SK-N-SH (cell line): ENCODE data around the gene SLC7A5. TPM values are rescaled to one million over a fixed set of nuclear protein-coding genes. Genes with fewer than 3 reads are reported as not detected.

Experiments
- CTCF ChIA-PET: fragments of 300-600, 350-600 bp; formaldehyde crosslinking; extraction: SDS; loops from one replicate; lab custom pipeline; 2021; lab: Yijun Ruan, JAX
- POLR2A ChIA-PET: fragments of 350-600 bp; sonication (Branson Sonifier 250); formaldehyde crosslinking; extraction: SDS; loops from one replicate; lab custom pipeline; 2020; ENCODE audit warnings: antibody characterized with exemption, inconsistent platforms; lab: Yijun Ruan, JAX
- DNase-seq: peaks from one replicate; pipeline ENCODE4 v3.0.0; 2012
- H2AFZ ChIP-seq: fragments of 200-600 bp; sonication (generic); 2 replicates; pipeline ENCODE4 v1.8.1; 2016; ENCODE audit warnings: antibody characterized with exemption, mild to moderate bottlenecking, low read depth
- H3F3A ChIP-seq: fragments of 200-600 bp; sonication (generic); replicated peaks from 2 replicates; pipeline ENCODE3; 2016; ENCODE audit warnings: antibody characterized with exemption, mild to moderate bottlenecking; ENCODE audit not compliant: insufficient read depth
- H3K27ac ChIP-seq, 2 experiments: fragments of 200-500 bp in 1 of 2; fragments of 200-600 bp in 1 of 2; sonication (Bioruptor generic) in 1 of 2; sonication (generic), shearing (Covaris generic) in 1 of 2; 2 replicates each; pipeline versions ENCODE4 v1.5.1 to v1.6.1; 2014 to 2016; ENCODE audit warnings: low read depth in 2 of 2, inconsistent platforms in 1 of 2, low read length in 1 of 2, mild to moderate bottlenecking in 1 of 2, mixed read lengths in 1 of 2
- H3K27me3 ChIP-seq: fragments of 200-600 bp; sonication (generic), shearing (Covaris generic); 2 replicates; pipeline ENCODE4 v1.6.1; 2016; ENCODE audit warnings: mixed run types; ENCODE audit not compliant: insufficient read depth
- H3K36me3 ChIP-seq, 2 experiments: fragments of 200-500 bp in 1 of 2; fragments of 200-600 bp in 1 of 2; sonication (Bioruptor generic) in 1 of 2; sonication (generic) in 1 of 2; replicated peaks in 1 of 2; 2 replicates each; pipeline versions ENCODE3 to v1.5.1; 2014 to 2016; ENCODE audit warnings: low read length in 1 of 2, mild to moderate bottlenecking in 1 of 2; ENCODE audit not compliant: insufficient read depth in 2 of 2, control insufficient read depth in 1 of 2
- H3K4me1 ChIP-seq, 2 experiments: fragments of 200-500 bp in 1 of 2; fragments of 200-600 bp in 1 of 2; sonication (Bioruptor generic) in 1 of 2; sonication (generic), shearing (Covaris generic) in 1 of 2; 2 replicates each; pipeline versions ENCODE4 v1.5.1 to v1.6.1; 2014 to 2016; ENCODE audit warnings: low read depth in 1 of 2, low read length in 1 of 2, mixed run types in 1 of 2; ENCODE audit not compliant: insufficient read depth in 2 of 2, control insufficient read depth in 1 of 2
- H3K4me2 ChIP-seq: fragments of 200-600 bp; sonication (generic), shearing (Covaris generic); 2 replicates; pipeline ENCODE4 v1.6.1; 2017; ENCODE audit warnings: mixed run types
- H3K4me3 ChIP-seq, 2 experiments: fragments of 200-500 bp in 1 of 2; fragments of 200-600 bp in 1 of 2; sonication (Bioruptor generic) in 1 of 2; sonication (generic), shearing (Covaris generic) in 1 of 2; 2 replicates each; pipeline versions ENCODE4 v1.5.1 to v1.8.1; 2014 to 2016; ENCODE audit warnings: low read depth in 2 of 2, inconsistent platforms in 1 of 2, low read length in 1 of 2, mild to moderate bottlenecking in 1 of 2, mixed read lengths in 1 of 2, moderate library complexity in 1 of 2
- H3K79me2 ChIP-seq: fragments of 200-600 bp; sonication (generic); 2 replicates; pipeline ENCODE4 v1.8.1; 2017; ENCODE audit warnings: mild to moderate bottlenecking; ENCODE audit not compliant: insufficient read depth
- H3K9ac ChIP-seq: fragments of 200-600 bp; sonication (generic); 2 replicates; pipeline ENCODE4 v1.6.1; 2017; ENCODE audit warnings: mixed run types
- H3K9me2 ChIP-seq: fragments of 200-600 bp; sonication (generic); 2 replicates; pipeline ENCODE4 v1.6.1; 2017; ENCODE audit warnings: mixed run types
- H3K9me3 ChIP-seq: fragments of 200-600 bp; sonication (generic); 2 replicates; pipeline ENCODE4 v1.6.1; 2017; ENCODE audit warnings: mixed run types, mild to moderate bottlenecking, moderate library complexity
- H4K20me1 ChIP-seq: fragments of 200-600 bp; sonication (generic); 2 replicates; pipeline ENCODE4 v1.6.1; 2017; ENCODE audit warnings: mild to moderate bottlenecking, mixed run types; ENCODE audit not compliant: insufficient read depth
- CHD2 ChIP-seq: fragments of 150-350 bp; IDR thresholded peaks from 2 replicates; pipeline ENCODE4 v1.6.1; 2018; ENCODE audit warnings: low read length; ENCODE audit not compliant: partially characterized antibody
- CTCF ChIP-seq: fragments of 200-600 bp; sonication (generic); IDR thresholded peaks from 2 replicates; pipeline ENCODE4 v1.6.1; 2017; ENCODE audit warnings: antibody characterized with exemption, mild to moderate bottlenecking, moderate library complexity
- ELF1 ChIP-seq: IDR thresholded peaks from 2 replicates; pipeline ENCODE4 v1.4.0; 2012
- GATA2 ChIP-seq: sonication (generic); formaldehyde crosslinking; IDR thresholded peaks from 2 replicates; pipeline ENCODE4 v1.5.0; 2020; ENCODE audit warnings: mild to moderate bottlenecking, missing genetic modification reagents
- IRF3 ChIP-seq: fragments of 150-350 bp; IDR thresholded peaks from 2 replicates; pipeline ENCODE4 v1.6.1; 2016; ENCODE audit warnings: mild to moderate bottlenecking, low read depth, low read length
- JUND ChIP-seq: IDR thresholded peaks from 2 replicates; pipeline ENCODE4 v1.4.0; 2012
- MAX ChIP-seq: IDR thresholded peaks from 2 replicates; pipeline ENCODE4 v1.4.0; 2012; ENCODE audit warnings: low read depth
- MEF2A ChIP-seq: IDR thresholded peaks from 2 replicates; pipeline ENCODE4 v1.4.0; 2012; ENCODE audit warnings: low read depth, borderline replicate concordance
- MXI1 ChIP-seq: IDR thresholded peaks from 2 replicates; pipeline ENCODE4 v1.6.1; 2012; ENCODE audit warnings: mild to moderate bottlenecking, low read depth, low read length, improper control_type of control experiment
- PBX3 ChIP-seq: IDR thresholded peaks from 2 replicates; pipeline ENCODE4; 2012
- POLR2AphosphoS5 ChIP-seq: IDR thresholded peaks from 2 replicates; pipeline ENCODE4 v1.6.1; 2012; ENCODE audit warnings: low read depth, low read length
- RCOR1 ChIP-seq: fragments of 150-350 bp; IDR thresholded peaks from 2 replicates; pipeline ENCODE4 v1.6.1; 2017; ENCODE audit warnings: antibody characterized with exemption, low read length
- RFX5 ChIP-seq: IDR thresholded peaks from 2 replicates; pipeline ENCODE4 v1.6.1; 2012; ENCODE audit warnings: mild to moderate bottlenecking, improper control_type of control experiment, low read length
- SMC3 ChIP-seq: IDR thresholded peaks from 2 replicates; pipeline ENCODE4 v1.6.1; 2012; ENCODE audit warnings: low read depth, low read length, improper control_type of control experiment
- TAF1 ChIP-seq: IDR thresholded peaks from 2 replicates; pipeline ENCODE4 v1.6.1; 2012; ENCODE audit warnings: low read depth, mild to moderate bottlenecking, low read length, moderate library complexity, borderline replicate concordance
- TCF12 ChIP-seq: IDR thresholded peaks from 2 replicates; pipeline ENCODE4 v1.4.0; 2012
- USF1 ChIP-seq: IDR thresholded peaks from 2 replicates; pipeline ENCODE4 v1.4.0; 2012; ENCODE audit warnings: low read depth, borderline replicate concordance
- ZBTB33 ChIP-seq: IDR thresholded peaks from 2 replicates; pipeline ENCODE4 v1.4.0; 2012; ENCODE audit warnings: low read depth, borderline replicate concordance
- WGBS: methylation state at CpG from one replicate; pipeline ENCODE4 v1.1.6; 2017; ENCODE audit warnings: low lambda C conversion rate; 5-methylcytosine and 5-hydroxymethylcytosine counted together
- polyA plus RNA-seq, 3 experiments: library from polyadenylated mRNA; depleted of rRNA; stranded (reverse); fragments of >200 nt; gene quantifications; 2 replicates each; pipeline ENCODE4 v1.2.3, GENCODE V29; 2012

The SLC7A5 gene
- polyA plus RNA-seq, 1 of the 3 experiments (the other 2 are of a cell fraction), result 15.1 TPM

GRCh38 chr16:87882436-87883019 lies 13.2 kb upstream of the SLC7A5 start:
- POLR2A ChIA-PET, result no interaction called here
- H3F3A ChIP-seq, result peaks cover 6% of the 10 kb centered on the region
- no peak overlapping the region for H3K4me2 ChIP-seq
- WGBS, result 83% methylated on average over 28 of the region's 29 CpGs
- no peak overlapping the region for H3K27ac ChIP-seq
- no peak for DNase-seq
- H3K36me3 ChIP-seq, result no peaks in the 10 kb centered on the region
- TF ChIP-seq MAX (no peak), RCOR1 (no peak), ELF1 (no peak), MXI1 (no peak), SMC3 (no peak), CHD2 (no peak), TAF1 (no peak), PBX3 (no peak), GATA2 (CRISPR knock-in tag) (no peak)
- no peaks in the 10 kb centered on the region for H4K20me1 ChIP-seq
- H3K9me2 ChIP-seq, result no peaks in the 10 kb centered on the region
- H3K27me3 ChIP-seq, result no peaks in the 10 kb centered on the region; the same call in 1 of the 2 replicates
- no peaks in the 10 kb centered on the region for H3K9me3 ChIP-seq
- no peak overlapping the region for H3K9ac ChIP-seq
- CTCF ChIA-PET, result interaction anchor here (0.6 to 1.6 kb wide), 3 partner anchors 11 to 114 kb away, joined by 3 to 10 read pairs (median 3); no protein-coding TSS in a partner anchor
- no peaks in the 10 kb centered on the region for H3K79me2 ChIP-seq
- no peak overlapping the region for H2AFZ ChIP-seq
- no peaks in the 10 kb centered on the region; a peak in 1 of 4 replicates for H3K4me1 ChIP-seq
- no peak overlapping the region for H3K4me3 ChIP-seq

GRCh38 chr16:87881324-87882200 lies 12.3 kb upstream of the SLC7A5 start:
- no peak for DNase-seq
- Histone ChIP-seq H4K20me1 (no peaks in the 10 kb centered on the region), H3F3A (peaks cover 6% of the 10 kb centered on the region), H3K27ac (no peak overlapping the region), H3K9ac (no peak overlapping the region), H3K36me3 (no peaks in the 10 kb centered on the region), H3K27me3 (no peaks in the 10 kb centered on the region; the same call in 1 of the 2 replicates), H3K9me3 (no peaks in the 10 kb centered on the region), H3K4me2 (no peak overlapping the region), H2AFZ (no peak overlapping the region), H3K4me1 (no peaks in the 10 kb centered on the region; a peak in 1 of 4 replicates), H3K79me2 (no peaks in the 10 kb centered on the region), H3K9me2 (no peaks in the 10 kb centered on the region), H3K4me3 (no peak overlapping the region)
- 69% methylated on average over 22 of the region's 24 CpGs for WGBS
- ChIA-PET CTCF (interaction anchor here (1.6 to 2.1 kb wide), 3 partner anchors 10 to 103 kb away, joined by 8 to 10 read pairs (median 9); no protein-coding TSS in a partner anchor), POLR2A (no interaction called here)
- TF ChIP-seq CTCF (no peak), USF1 (no peak), TCF12 (no peak), RFX5 (no peak), IRF3 (no peak), MEF2A (no peak), POLR2AphosphoS5 (no peak), PBX3 (no peak), ELF1 (no peak), JUND (no peak), ZBTB33 (no peak)
